NOMO-1 treated with dmso at 0.1 percent for 144 hours (cell line): ENCODE measurements around the gene EPOP.

ENCODE experiments used
- DNase-seq: peaks from one replicate; lab custom pipeline; 2025; ENCODE audit not compliant: unreplicated experiment; lab: John Stamatoyannopoulos, UW

Gene EPOP

GRCh38 chr17:38674749-38675615, at the start of gene EPOP:
EPOP (minus strand) TSS chr17:38674957; CDS start chr17:38674495, 462 bp downstream.
- peak; percentile 77 for DNase-seq

DNA sequence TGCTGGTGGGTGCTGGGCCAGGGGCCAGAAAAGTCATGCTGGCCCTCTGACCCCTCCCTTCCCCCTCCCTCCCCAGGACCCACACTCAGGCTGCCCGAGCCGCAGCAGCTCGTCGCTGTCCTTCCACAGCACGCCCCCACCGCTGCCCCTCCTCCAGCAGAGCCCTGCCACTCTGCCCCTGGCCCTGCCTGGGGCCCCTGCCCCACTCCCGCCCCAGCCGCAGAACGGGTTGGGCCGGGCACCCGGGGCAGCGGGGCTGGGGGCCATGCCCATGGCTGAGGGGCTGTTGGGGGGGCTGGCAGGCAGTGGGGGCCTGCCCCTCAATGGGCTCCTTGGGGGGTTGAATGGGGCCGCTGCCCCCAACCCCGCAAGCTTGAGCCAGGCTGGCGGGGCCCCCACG, 47.0 kb upstream of the EPOP start:
- no peak for DNase-seq

GRCh38 chr17:38720941-38721340, 46.2 kb upstream of the EPOP start:
- DNase-seq = no peak

GRCh38 chr17:38719943-38720641, 45.3 kb upstream of the EPOP start:
- DNase-seq = no peak

DNA sequence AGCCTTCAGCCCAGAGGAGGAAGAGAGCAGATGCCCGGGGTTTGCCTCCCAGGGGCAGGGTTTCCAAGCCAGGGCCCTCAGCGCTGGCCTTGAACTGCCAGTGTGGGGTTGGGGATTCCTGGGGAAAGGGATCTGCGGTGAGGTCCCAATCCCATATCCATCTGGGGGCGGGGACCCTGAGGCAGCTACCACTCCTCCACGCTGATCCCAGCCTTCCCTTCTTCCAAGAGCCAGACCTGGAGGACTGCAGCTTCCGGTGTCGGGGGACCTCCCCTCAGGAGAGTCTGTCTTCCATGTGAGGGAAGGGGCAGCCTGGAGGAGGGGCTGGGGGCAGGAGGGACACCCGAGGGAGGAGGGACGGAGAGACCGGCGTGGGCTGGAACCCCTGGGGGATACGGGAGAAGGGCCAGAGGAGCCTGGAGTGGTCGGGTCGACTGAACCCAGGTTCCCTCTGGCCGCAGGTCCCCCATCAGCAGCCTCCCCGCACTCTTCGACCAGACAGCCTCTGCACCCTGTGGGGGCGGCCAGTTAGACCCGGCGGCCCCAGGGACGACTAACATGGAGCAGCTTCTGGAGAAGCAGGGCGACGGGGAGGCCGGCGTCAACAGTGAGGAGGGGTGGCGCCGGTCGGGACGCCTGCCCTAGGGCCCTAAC, 44.7 kb upstream of the EPOP start:
- no peak for DNase-seq

GRCh38 chr17:38717139-38717745, 42.5 kb upstream of the EPOP start:
- no peak for DNase-seq

- DNase-seq = no peak
Observed at GRCh38 chr17:38716368-38717005, 41.7 kb upstream of the EPOP start.

GRCh38 chr17:38715216-38715943, 40.6 kb upstream of the EPOP start:
- DNase-seq = no peak

- DNase-seq = no peak
Observed at GRCh38 chr17:38713456-38714075, 38.8 kb upstream of the EPOP start.

- DNase-seq = no peak
Observed at GRCh38 chr17:38712593-38712992, 37.8 kb upstream of the EPOP start.

DNA sequence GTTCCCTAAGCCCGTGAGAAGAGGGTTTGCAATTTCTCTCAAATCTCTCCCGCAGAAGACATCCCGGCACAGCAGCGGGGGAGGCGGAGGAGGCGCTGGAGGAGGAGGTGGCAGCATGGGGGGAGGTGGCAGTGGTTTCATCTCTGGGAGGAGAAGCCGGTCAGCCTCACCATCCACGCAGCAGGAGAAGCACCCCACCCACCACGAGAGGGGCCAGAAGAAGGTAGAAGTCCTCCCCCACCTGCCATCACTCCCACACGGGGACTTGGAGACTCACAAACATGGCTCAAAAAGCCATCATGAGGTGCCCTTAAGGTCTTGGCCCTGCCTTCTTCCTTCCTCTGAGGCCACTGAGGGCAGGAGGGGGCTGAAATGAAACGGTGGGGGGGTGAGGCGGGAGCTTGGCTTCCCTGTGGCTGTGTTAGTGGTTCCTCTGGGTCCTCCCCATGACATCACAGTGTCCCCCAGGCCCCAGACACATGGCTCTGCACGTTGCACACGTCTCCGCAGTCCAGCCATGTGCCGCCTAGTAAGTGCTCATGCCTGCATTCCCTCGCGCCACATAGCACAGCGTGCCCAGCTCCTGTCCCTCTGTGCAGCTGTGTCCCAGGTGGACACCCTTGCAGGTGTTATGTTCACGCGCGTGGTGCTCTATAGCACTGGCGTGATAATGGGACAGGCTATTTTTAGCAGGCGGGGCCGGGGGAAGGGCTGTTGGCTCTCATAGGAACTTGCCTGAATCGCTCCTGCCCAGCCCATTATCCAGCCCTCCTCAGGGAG, 37.2 kb upstream of the EPOP start:
- no peak for DNase-seq

- DNase-seq = no peak
Observed at GRCh38 chr17:38710985-38711384, 36.2 kb upstream of the EPOP start.

DNA sequence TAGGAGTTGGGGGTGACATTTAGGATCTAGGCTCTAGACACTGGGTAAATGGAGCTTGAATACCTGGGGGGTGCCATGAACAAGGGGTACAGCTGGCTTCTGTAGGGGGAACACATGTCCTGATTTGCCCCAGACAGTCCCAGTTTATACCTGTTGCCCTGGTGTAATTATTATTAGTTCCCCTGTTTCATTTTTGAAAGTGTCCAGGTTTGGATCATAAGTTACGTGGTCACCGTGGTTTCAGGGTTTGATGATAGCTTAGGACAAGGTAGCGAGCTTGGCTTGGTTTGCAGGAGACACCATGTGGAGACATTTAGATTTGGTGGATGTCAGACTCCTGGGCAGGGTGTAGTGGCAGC, 35.8 kb upstream of the EPOP start:
- DNase-seq = no peak

- no peak for DNase-seq
Observed at GRCh38 chr17:38709864-38710603, 35.3 kb upstream of the EPOP start.

DNA sequence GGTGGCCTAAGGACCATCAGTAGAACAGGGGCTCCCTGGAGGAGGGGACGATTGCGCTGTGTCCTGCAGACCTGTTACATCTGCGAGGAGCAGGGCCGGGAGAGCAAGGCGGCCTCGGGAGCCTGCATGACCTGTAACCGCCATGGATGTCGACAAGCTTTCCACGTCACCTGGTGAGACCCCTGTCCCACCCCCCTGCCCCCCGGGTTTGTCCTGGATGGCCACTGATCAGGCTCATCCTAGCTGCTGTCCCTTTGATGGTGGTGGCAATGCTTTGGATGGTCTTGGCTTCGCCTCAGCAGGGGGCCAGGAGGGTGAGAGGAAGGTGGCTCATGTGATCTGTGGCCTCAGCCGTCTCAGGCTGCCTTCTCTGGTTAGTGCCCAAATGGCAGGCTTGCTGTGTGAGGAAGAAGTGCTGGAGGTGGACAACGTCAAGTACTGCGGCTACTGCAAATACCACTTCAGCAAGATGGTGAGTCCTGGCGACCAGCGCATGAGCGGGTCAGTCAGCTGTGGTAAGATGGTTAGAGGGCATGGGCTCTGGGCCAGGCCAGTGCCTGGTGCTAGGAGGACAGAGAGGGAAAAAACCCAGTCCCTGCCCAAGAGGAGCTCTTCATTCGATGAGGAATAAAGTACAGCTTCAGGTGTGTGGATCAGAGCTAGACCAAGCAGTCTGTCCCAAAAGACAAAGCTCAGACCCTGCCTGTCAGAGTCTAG, 34.5 kb upstream of the EPOP start:
- no peak for DNase-seq

DNA sequence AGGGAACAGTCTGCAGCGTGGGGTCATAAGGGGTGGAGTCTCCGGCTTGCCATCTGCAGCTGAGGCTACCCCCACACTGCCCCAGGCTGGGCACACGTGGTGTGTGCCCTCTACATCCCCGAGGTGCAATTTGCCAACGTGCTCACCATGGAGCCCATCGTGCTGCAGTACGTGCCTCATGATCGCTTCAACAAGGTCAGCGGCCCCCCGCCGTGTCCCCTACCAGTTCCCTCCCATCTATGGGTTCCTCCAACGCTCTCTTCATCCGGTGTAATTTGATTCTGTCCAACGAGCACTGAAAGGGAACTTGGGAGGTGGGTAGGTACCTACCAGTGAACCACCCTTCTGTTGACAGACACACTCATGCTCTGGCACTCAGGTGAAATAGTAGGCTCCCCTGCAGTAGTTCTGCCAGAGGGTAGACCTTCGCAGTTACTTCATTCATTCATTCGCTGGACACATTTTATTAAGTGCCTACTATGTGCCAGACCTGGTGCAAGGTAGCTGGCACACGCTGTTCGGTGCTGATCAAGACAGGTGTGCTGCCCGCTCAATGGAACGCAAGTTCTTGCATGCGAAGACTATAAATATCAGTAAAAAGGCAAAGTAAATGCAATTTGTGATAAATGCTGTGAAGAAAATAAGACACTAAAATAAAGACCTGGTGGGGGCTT, 33.1 kb upstream of the EPOP start:
- DNase-seq = no peak

DNA sequence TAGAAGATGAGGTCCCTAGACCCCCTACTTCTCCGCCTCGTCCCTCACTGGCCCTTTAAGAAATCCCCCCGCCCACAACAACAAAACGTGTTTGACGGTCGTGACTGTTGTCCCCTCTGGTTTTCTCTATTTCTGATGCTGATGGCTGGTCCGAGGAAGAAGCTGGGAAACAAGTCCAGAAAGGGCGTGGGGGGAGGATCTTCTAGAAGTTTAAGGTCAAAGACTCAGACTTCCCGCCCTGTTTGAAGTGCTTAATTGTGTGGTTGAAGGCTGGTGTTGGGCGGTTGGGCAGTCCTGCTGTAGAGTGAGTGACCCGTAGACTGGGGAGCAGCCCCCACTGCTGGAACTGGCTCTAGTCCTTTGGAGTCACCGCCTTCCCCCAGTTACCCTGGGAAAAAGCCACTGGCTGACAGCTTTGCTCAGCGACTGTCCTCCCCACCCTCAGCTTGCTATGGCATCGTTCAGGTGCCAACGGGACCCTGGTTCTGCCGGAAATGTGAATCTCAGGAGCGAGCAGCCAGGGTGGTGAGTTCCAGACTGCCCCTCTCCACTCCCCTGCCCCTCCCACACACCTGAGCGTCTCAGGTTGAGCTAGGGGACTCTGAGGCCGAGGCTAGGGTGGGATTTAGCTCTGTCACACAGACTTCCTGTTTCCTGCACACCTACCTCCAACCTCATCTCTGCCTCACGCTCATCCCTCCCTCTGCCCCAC, 31.9 kb upstream of the EPOP start:
- no peak for DNase-seq
